Measurements from ENCODE around the gene ZBTB18.

ZBTB18 gene

GRCh38 chr1:244095529-244095911, 44.4 kb downstream of the ZBTB18 start:
- Histone ChIP-seq H3K27ac (ENCODE audit: low read depth, low read length, poor library complexity, severe bottlenecking) (no peak overlapping the region), H3K4me3 (ENCODE audit: low read depth, low read length, poor library complexity, severe bottlenecking) (no peak overlapping the region), H3K9ac (ENCODE audit: low read length) (no peak overlapping the region), H4K20me1 (ENCODE audit: insufficient read depth, low read length) (no peaks in the 10 kb centered on the region), H3K79me2 (ENCODE audit: insufficient read depth, low read length) (no peaks in the 10 kb centered on the region), H3K9me2 (ENCODE audit: low read depth, low read length) (no peaks in the 10 kb centered on the region), H3K9me3 (ENCODE audit: low read length) (no peaks in the 10 kb centered on the region), H3K36me3 (ENCODE audit: insufficient read depth, low read length) (no peaks in the 10 kb centered on the region), H3K4me2 (ENCODE audit: low read length) (no peak overlapping the region), H3K27me3 (ENCODE audit: insufficient read depth, low read length) (0 out of 2 replicates have a peak, but pooled peaks cover 5% of the 10 kb centered on the region), H3K4me1 (ENCODE audit: insufficient read depth, low read length, severe bottlenecking) (no peaks in the 10 kb centered on the region), H3F3A (ENCODE audit: insufficient read depth, low read length) (no peaks in the 10 kb centered on the region), H2AFZ (ENCODE audit: low read length) (no peak overlapping the region)
- TF ChIP-seq CTCF (IDR thresholded peaks at IDR 0.05; ENCODE audit: low read length) (no peak), EZH2 (IDR thresholded peaks at IDR 0.05; ENCODE audit: borderline replicate concordance, low read length) (no peak)

- H3F3A ChIP-seq (ENCODE audit: insufficient read depth, low read length), result no peaks in the 10 kb centered on the region
- H2AFZ ChIP-seq (ENCODE audit: low read length), result no peak overlapping the region
- no peaks in the 10 kb centered on the region for H3K4me1 ChIP-seq (ENCODE audit: insufficient read depth, low read length, severe bottlenecking)
- 0 out of 2 replicates have a peak, but pooled peaks cover 5% of the 10 kb centered on the region for H3K27me3 ChIP-seq (ENCODE audit: insufficient read depth, low read length)
- H3K9ac ChIP-seq (ENCODE audit: low read length), result no peak overlapping the region
- TF ChIP-seq EZH2 (IDR thresholded peaks at IDR 0.05; ENCODE audit: borderline replicate concordance, low read length) (no peak), CTCF (IDR thresholded peaks at IDR 0.05; ENCODE audit: low read length) (no peak)
- no peak overlapping the region for H3K27ac ChIP-seq (ENCODE audit: low read depth, low read length, poor library complexity, severe bottlenecking)
- no peaks in the 10 kb centered on the region for H3K36me3 ChIP-seq (ENCODE audit: insufficient read depth, low read length)
- H3K79me2 ChIP-seq (ENCODE audit: insufficient read depth, low read length), result no peaks in the 10 kb centered on the region
- no peak overlapping the region for H3K4me2 ChIP-seq (ENCODE audit: low read length)
- H3K9me2 ChIP-seq (ENCODE audit: low read depth, low read length), result no peaks in the 10 kb centered on the region
- no peaks in the 10 kb centered on the region for H3K9me3 ChIP-seq (ENCODE audit: low read length)
- no peaks in the 10 kb centered on the region for H4K20me1 ChIP-seq (ENCODE audit: insufficient read depth, low read length)
- H3K4me3 ChIP-seq (ENCODE audit: low read depth, low read length, poor library complexity, severe bottlenecking), result no peak overlapping the region
These were observed 45.1 kb downstream of the ZBTB18 start for GRCh38 chr1:244096066-244096610.

- Histone ChIP-seq H3K4me2 (ENCODE audit: low read length) (no peak overlapping the region), H3K36me3 (ENCODE audit: insufficient read depth, low read length) (no peaks in the 10 kb centered on the region), H3K4me3 (ENCODE audit: low read depth, low read length, poor library complexity, severe bottlenecking) (no peak overlapping the region), H3K27ac (ENCODE audit: low read depth, low read length, poor library complexity, severe bottlenecking) (no peak overlapping the region), H3F3A (ENCODE audit: insufficient read depth, low read length) (no peaks in the 10 kb centered on the region), H3K9me2 (ENCODE audit: low read depth, low read length) (no peaks in the 10 kb centered on the region), H3K79me2 (ENCODE audit: insufficient read depth, low read length) (no peaks in the 10 kb centered on the region), H3K9ac (ENCODE audit: low read length) (no peak overlapping the region), H3K4me1 (ENCODE audit: insufficient read depth, low read length, severe bottlenecking) (no peaks in the 10 kb centered on the region), H4K20me1 (ENCODE audit: insufficient read depth, low read length) (no peaks in the 10 kb centered on the region), H2AFZ (ENCODE audit: low read length) (no peak overlapping the region), H3K9me3 (ENCODE audit: low read length) (no peaks in the 10 kb centered on the region), H3K27me3 (ENCODE audit: insufficient read depth, low read length) (0 out of 2 replicates have a peak, but pooled peaks cover 5% of the 10 kb centered on the region)
- TF ChIP-seq EZH2 (IDR thresholded peaks at IDR 0.05; ENCODE audit: borderline replicate concordance, low read length) (no peak), CTCF (IDR thresholded peaks at IDR 0.05; ENCODE audit: low read length) (no peak)
These were observed 45.6 kb downstream of the ZBTB18 start for GRCh38 chr1:244096691-244097090.

Measured in OCI-LY1 (cell line).